ENCODE results near the gene WRNIP1. TPM values are rescaled to one million over a fixed set of nuclear protein-coding genes. Genes with fewer than 3 reads are reported as not detected.

The WRNIP1 gene
- total and polyA plus RNA-seq, 2 of the 8 experiments (the other 6 are each of a cell fraction or from before 2014, with no cell fraction given): 38.2 to 39.2 TPM

- Histone ChIP-seq H3K36me3 (ENCODE audit: control insufficient read depth in 2 of 4, insufficient read depth in 4 of 4, low read length in 3 of 4) (peaks cover 0 to 21% (median 11%) of the 10 kb centered on the region in 4 experiments; a peak in 5 of 8 replicates), H3K27me3 (replicated peaks in 1 of 4; ENCODE audit: control insufficient read depth in 3 of 4, extremely low read depth in 1 of 4, insufficient read depth in 3 of 4, low read length in 3 of 4) (no peaks in the 10 kb centered on the region), H2BK12ac (ENCODE audit: low read depth, low read length) (no peak overlapping the region), H4K5ac (ENCODE audit: insufficient read length, low read depth, low read length) (no peak overlapping the region), H3K9me3 (ENCODE audit: insufficient read depth in 2 of 2, low read depth in 1 of 2, low read length in 1 of 2) (no peaks in the 10 kb centered on the region), H3K79me2 (ENCODE audit: control insufficient read depth in 1 of 2, insufficient read depth in 2 of 2, low read length in 2 of 2) (peaks cover 6 to 72% of the 10 kb centered on the region in 2 experiments), H4K8ac (ENCODE audit: extremely low read depth, insufficient read depth, low read length) (no peak overlapping the region), H2BK5ac (ENCODE audit: low read depth, low read length) (no peak overlapping the region), H3K23ac (ENCODE audit: insufficient read length) (no peak overlapping the region), H3K27ac (ENCODE audit: low read depth, low read length) (no peak overlapping the region), H3K14ac (ENCODE audit: insufficient read length) (no peak overlapping the region), H2BK20ac (ENCODE audit: low read length) (no peak overlapping the region), H2AK5ac (ENCODE audit: low read depth, low read length) (no peak overlapping the region), H3K4me2 (ENCODE audit: insufficient read depth in 1 of 2, low read depth in 2 of 2, low read length in 2 of 2) (no peak overlapping the region), H3K56ac (replicated peaks; ENCODE audit: insufficient read length, low read depth, low read length) (no peak overlapping the region), H3K9ac (replicated peaks in 1 of 4; ENCODE audit: extremely low read depth in 1 of 4, low read depth in 3 of 4, low read length in 3 of 4) (no peak overlapping the region), H3K18ac (ENCODE audit: extremely low read depth, low read length) (no peak overlapping the region), H3K79me1 (ENCODE audit: low read depth, low read length) (peaks cover 20% of the 10 kb centered on the region), H3K4me3 (ENCODE audit: extremely low read depth in 1 of 4, insufficient read depth in 2 of 4, low read depth in 3 of 4, low read length in 4 of 4) (no peak overlapping the region), H3K4ac (replicated peaks; ENCODE audit: insufficient read length, low read depth, low read length) (no peak overlapping the region), H3K23me2 (ENCODE audit: low read depth, low read length) (no peaks in the 10 kb centered on the region), H4K20me1 (replicated peaks in 1 of 2; ENCODE audit: control insufficient read depth in 1 of 2, insufficient read depth in 2 of 2, low read length in 2 of 2) (peaks cover 0 to 11% of the 10 kb centered on the region in 2 experiments), H2BK120ac (replicated peaks; ENCODE audit: low read depth, low read length) (no peak overlapping the region), H2AFZ (ENCODE audit: low read length) (no peak overlapping the region), H2BK15ac (ENCODE audit: low read length) (no peak overlapping the region), H4K91ac (replicated peaks; ENCODE audit: insufficient read length, low read length) (no peak overlapping the region), H3K4me1 (replicated peaks in 1 of 4; ENCODE audit: control insufficient read depth in 3 of 4, insufficient read depth in 4 of 4, low read length in 3 of 4) (no peaks in the 10 kb centered on the region; a peak in 1 of 7 replicates)
- ChIA-PET POLR2A (ENCODE audit: partially characterized antibody) (interaction anchor here (3.9 kb wide), 1 partner anchor 11 kb away, joined by 21 read pairs; the partner anchor contains the start of gene WRNIP1), CTCF (ENCODE audit: partially characterized antibody) (interaction anchor here (1.0 to 2.4 kb wide), 4 partner anchors 9 to 44 kb away, joined by 3 to 10 read pairs (median 4); no protein-coding TSS in a partner anchor)
- TF ChIP-seq, protein P1, sequence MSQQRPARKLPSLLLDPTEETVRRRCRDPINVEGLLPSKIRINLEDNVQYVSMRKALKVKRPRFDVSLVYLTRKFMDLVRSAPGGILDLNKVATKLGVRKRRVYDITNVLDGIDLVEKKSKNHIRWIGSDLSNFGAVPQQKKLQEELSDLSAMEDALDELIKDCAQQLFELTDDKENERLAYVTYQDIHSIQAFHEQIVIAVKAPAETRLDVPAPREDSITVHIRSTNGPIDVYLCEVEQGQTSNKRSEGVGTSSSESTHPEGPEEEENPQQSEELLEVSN (IDR thresholded peaks at IDR 0.05): no peak
- TF ChIP-seq NANOG (IDR thresholded peaks at IDR 0.05; ENCODE audit: insufficient read depth, low read depth, low read length, poor library complexity, severe bottlenecking) (no peak), CBX5 (IDR thresholded peaks at IDR 0.05; ENCODE audit: low read depth, low read length) (no peak), RFX5 (IDR thresholded peaks at IDR 0.05; ENCODE audit: borderline replicate concordance, low read depth, low read length) (peak; percentile 75)
- DNase-seq (ENCODE audit: low read depth in 1 of 2, low spot score in 2 of 2) (no peak), FAIRE-seq (no peak)
- 92% methylated on average over 3 of the region's 3 CpGs; no CpG with 5 or more reads in 1 of the 2 experiments for WGBS, 2 experiments (ENCODE audit: extremely low coverage in 1 of 2, insufficient coverage in 1 of 2, insufficient read length in 1 of 2, insufficient replicate concordance in 2 of 2, low coverage in 1 of 2, low lambda C conversion rate in 2 of 2, missing lambda C conversion rate in 1 of 2)
Measured at GRCh38 chr6:2777249-2777648, 12.1 kb downstream of the WRNIP1 start.

Measured in H1 (cell line).